NCI-H2171 treated with DMSO at 0.1 percent for 48 hours (cell line): ENCODE data around the gene GDF3.
A peak's percentile ranks its signal among the peaks of the same experiment; 100 is the strongest.
"Not testable (repeated sequence)": the region's sequence is repeated elsewhere in the genome, so short reads cannot be mapped to it uniquely, and the experiment has no call there.

Source experiments
- DNase-seq: peaks from one replicate; lab custom pipeline; 2025; lab: John Stamatoyannopoulos, UW

Gene GDF3

GRCh38 chr12:7695566-7696197 is at the start of gene GDF3:
Gene GDF3 (minus strand): TSS chr12:7695775. CDS start chr12:7695728, 47 bp downstream.
- DNase-seq, result no peak

- no peak for DNase-seq
Measured at GRCh38 chr12:7732993-7733392, 37.4 kb upstream of the GDF3 start.

GRCh38 chr12:7731486-7731885 is 35.9 kb upstream of the GDF3 start:
- DNase-seq, result no peak

GRCh38 chr12:7730984-7731383 is 35.4 kb upstream of the GDF3 start:
- DNase-seq, result not testable (repeated sequence)

GRCh38 chr12:7729746-7730145 is 34.2 kb upstream of the GDF3 start:
- DNase-seq, result no peak

- no peak for DNase-seq
Measured at GRCh38 chr12:7723926-7724325, 28.4 kb upstream of the GDF3 start.

GRCh38 chr12:7719946-7720730 is 24.6 kb upstream of the GDF3 start:
- DNase-seq, result no peak

- DNase-seq, result peak; percentile 68
Measured at GRCh38 chr12:7716381-7716780, 20.8 kb upstream of the GDF3 start.

- DNase-seq, result no peak
Measured at GRCh38 chr12:7712841-7713442, 17.4 kb upstream of the GDF3 start.

GRCh38 chr12:7711133-7711532 is 15.6 kb upstream of the GDF3 start, which contains the start of gene DPPA3:
Gene DPPA3 (plus strand): TSS chr12:7711433. CDS start chr12:7711571, 138 bp downstream.
- no peak for DNase-seq

GRCh38 chr12:7709969-7710675 is 14.5 kb upstream of the GDF3 start:
- no peak for DNase-seq

- no peak for DNase-seq
Measured at GRCh38 chr12:7705846-7706245, 10.3 kb upstream of the GDF3 start.

- no peak for DNase-seq
Measured at GRCh38 chr12:7695237-7695560, 376 bp downstream of the GDF3 start.

- no peak for DNase-seq
Measured at GRCh38 chr12:7694556-7695236, 879 bp downstream of the GDF3 start.

- no peak for DNase-seq
Measured at GRCh38 chr12:7693793-7694192, 1.8 kb downstream of the GDF3 start.

- DNase-seq, result no peak
Measured at GRCh38 chr12:7681535-7681934, 14.0 kb downstream of the GDF3 start.

GRCh38 chr12:7679251-7680045 is 16.1 kb downstream of the GDF3 start:
- DNase-seq, result no peak

GRCh38 chr12:7678744-7679143 is 16.8 kb downstream of the GDF3 start:
- DNase-seq, result no peak

- DNase-seq, result peak; percentile 99
Measured at GRCh38 chr12:7677432-7677888, 18.1 kb downstream of the GDF3 start.

GRCh38 chr12:7675455-7675854 is 20.1 kb downstream of the GDF3 start:
- DNase-seq, result not testable (repeated sequence)

- DNase-seq, result no peak
Measured at GRCh38 chr12:7668171-7668570, 27.4 kb downstream of the GDF3 start.
